Activated B cell treated with CpG ODN at 0.5 μM for 24 hours (primary cell): ENCODE measurements around the gene SULT4A1. TPM values are rescaled to one million over a fixed set of nuclear protein-coding genes. Genes with fewer than 3 reads are reported as not detected.

Source experiments
- ATAC-seq: fragments of 200-7000 bp; cut with Tn5 transposase; one replicate; pipeline ENCODE4 v1.10.0; 2021; ENCODE audit warnings: low read depth, mild to moderate bottlenecking, moderate library complexity
- CTCF ChIA-PET: fragments of 350-600 bp; sonication (Branson Sonifier 250); formaldehyde crosslinking; loops from one replicate; lab custom pipeline; 2021; ENCODE audit warnings: antibody characterized with exemption; lab: Charles Lee
- POLR2A ChIA-PET: fragments of 350-600 bp; sonication (Branson Sonifier 250); formaldehyde crosslinking; loops from one replicate; lab custom pipeline; 2021; ENCODE audit warnings: antibody characterized with exemption; lab: Charles Lee
- DNase-seq: peaks from one replicate; pipeline ENCODE4 v3.0.0; 2022
- H3K27ac Mint-ChIP-seq: one replicate; pipeline ENCODE4 v1.8.0; 2020; ENCODE audit warnings: mixed read lengths
- H3K27me3 Mint-ChIP-seq: one replicate; pipeline ENCODE4 v1.8.0; 2021; ENCODE audit warnings: mixed read lengths
- H3K36me3 Mint-ChIP-seq: one replicate; pipeline ENCODE4 v1.8.0; 2021; ENCODE audit warnings: low read depth, mixed read lengths
- H3K4me1 Mint-ChIP-seq: one replicate; pipeline ENCODE4 v1.8.0; 2021; ENCODE audit warnings: mixed read lengths
- H3K4me3 Mint-ChIP-seq: one replicate; pipeline ENCODE4 v1.8.0; 2020; ENCODE audit warnings: mild to moderate bottlenecking, mixed read lengths
- H3K9me3 Mint-ChIP-seq: one replicate; pipeline ENCODE4 v1.8.0; 2020; ENCODE audit warnings: mixed read lengths
- intact Hi-C: fragments of 100-400 bp; cut with micrococcal nuclease; formaldehyde crosslinking; loops from one replicate; pipeline ENCODE4 v1.15.1; 2024
- total RNA-seq: library from RNA; stranded (reverse); gene quantifications from 2 replicates; pipeline ENCODE4 v1.2.3, GENCODE V29; 2022
- TF ChIP-seq, protein P1 (sequence below): fragments of 200-600 bp; IDR thresholded peaks from one replicate; pipeline ENCODE4 v1.8.0; 2022; ENCODE audit warnings: antibody characterized with exemption, mild to moderate bottlenecking

Gene SULT4A1
- total RNA-seq, 1 donor from 2014 or later: not detected

DNA sequence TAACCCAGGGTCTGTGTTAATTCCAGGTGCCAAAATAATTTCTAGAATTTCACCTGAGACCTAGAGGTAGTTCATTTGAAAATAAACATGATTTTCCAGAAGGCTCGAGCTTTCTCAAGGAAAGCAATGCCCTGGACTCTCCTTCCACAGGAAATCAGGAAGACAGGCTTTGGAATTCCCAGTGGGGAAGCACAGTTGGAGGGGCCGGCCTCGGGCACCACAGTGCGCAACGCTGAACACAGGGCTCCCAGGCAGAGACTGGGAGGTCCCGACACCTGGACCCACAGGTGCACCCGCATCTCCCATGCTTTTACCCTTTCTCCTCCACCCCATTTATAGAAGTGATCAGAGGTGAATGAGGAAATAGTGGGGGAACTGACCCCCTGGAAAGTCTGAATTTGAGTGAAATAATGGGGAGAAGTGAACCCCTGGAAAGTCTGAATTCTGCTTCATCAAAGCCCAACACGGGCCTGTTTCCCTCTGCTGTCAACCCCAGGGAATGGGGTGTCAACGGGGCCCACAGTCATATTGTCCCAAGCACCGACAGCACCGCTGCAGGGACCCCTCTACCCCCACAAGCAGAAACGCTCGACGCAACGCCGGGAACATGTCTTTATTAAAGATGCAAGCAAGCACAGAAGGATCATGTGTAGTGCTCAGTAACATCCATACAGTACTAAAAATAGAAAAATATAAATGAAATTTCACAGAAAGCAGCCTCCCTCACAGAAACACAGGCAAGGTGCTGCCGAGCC lies 38.2 kb downstream of the SULT4A1 start:
- no peaks in the 10 kb centered on the region for H3K9me3 Mint-ChIP-seq
- intact Hi-C loops: no loop called here
- CTCF ChIA-PET: no interaction called here
- H3K27ac Mint-ChIP-seq: no peak overlapping the region
- TF ChIP-seq, protein P1, sequence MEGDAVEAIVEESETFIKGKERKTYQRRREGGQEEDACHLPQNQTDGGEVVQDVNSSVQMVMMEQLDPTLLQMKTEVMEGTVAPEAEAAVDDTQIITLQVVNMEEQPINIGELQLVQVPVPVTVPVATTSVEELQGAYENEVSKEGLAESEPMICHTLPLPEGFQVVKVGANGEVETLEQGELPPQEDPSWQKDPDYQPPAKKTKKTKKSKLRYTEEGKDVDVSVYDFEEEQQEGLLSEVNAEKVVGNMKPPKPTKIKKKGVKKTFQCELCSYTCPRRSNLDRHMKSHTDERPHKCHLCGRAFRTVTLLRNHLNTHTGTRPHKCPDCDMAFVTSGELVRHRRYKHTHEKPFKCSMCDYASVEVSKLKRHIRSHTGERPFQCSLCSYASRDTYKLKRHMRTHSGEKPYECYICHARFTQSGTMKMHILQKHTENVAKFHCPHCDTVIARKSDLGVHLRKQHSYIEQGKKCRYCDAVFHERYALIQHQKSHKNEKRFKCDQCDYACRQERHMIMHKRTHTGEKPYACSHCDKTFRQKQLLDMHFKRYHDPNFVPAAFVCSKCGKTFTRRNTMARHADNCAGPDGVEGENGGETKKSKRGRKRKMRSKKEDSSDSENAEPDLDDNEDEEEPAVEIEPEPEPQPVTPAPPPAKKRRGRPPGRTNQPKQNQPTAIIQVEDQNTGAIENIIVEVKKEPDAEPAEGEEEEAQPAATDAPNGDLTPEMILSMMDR: no peak
- peaks cover 23% of the 10 kb centered on the region for H3K27me3 Mint-ChIP-seq
- H3K36me3 Mint-ChIP-seq: no peaks in the 10 kb centered on the region
- ATAC-seq: no peak
- POLR2A ChIA-PET: no interaction called here
- no peak for DNase-seq
- H3K4me3 Mint-ChIP-seq: no peak overlapping the region
- H3K4me1 Mint-ChIP-seq: no peaks in the 10 kb centered on the region

DNA sequence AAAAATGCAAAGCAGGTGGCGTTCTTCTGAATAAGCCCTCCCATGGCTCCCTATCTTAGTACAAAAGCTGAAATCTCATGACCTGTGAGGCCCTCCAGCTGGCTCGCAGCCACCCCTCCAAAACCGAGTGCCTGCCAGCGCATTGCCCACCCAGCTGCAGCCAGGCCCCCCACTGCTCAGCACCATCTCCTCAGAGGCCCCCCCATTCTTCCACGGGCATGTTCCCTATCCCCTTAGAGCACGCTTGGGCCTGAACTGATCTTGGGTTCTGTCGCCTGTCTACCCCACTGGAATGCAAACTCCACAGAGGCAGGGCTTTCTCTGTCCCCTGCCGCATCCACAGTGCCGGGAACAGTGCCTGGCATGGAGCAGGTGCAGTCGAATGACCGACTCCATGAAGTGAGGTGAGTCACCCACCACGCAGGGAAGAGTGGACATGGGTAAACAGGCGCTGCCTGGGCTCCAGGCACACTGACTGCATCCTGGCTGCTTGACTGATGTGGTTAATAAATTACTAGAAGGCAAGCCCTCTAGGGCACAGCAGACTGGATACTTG lies 38.9 kb downstream of the SULT4A1 start:
- CTCF ChIA-PET: no interaction called here
- H3K36me3 Mint-ChIP-seq: no peaks in the 10 kb centered on the region
- ATAC-seq (no peak), DNase-seq (no peak)
- POLR2A ChIA-PET: no interaction called here
- H3K4me1 Mint-ChIP-seq: no peaks in the 10 kb centered on the region
- H3K27ac Mint-ChIP-seq: no peak overlapping the region
- intact Hi-C loops: no loop called here
- TF ChIP-seq, protein P1: no peak
- peaks cover 23% of the 10 kb centered on the region for H3K27me3 Mint-ChIP-seq
- no peaks in the 10 kb centered on the region for H3K9me3 Mint-ChIP-seq
- no peak overlapping the region for H3K4me3 Mint-ChIP-seq

DNA sequence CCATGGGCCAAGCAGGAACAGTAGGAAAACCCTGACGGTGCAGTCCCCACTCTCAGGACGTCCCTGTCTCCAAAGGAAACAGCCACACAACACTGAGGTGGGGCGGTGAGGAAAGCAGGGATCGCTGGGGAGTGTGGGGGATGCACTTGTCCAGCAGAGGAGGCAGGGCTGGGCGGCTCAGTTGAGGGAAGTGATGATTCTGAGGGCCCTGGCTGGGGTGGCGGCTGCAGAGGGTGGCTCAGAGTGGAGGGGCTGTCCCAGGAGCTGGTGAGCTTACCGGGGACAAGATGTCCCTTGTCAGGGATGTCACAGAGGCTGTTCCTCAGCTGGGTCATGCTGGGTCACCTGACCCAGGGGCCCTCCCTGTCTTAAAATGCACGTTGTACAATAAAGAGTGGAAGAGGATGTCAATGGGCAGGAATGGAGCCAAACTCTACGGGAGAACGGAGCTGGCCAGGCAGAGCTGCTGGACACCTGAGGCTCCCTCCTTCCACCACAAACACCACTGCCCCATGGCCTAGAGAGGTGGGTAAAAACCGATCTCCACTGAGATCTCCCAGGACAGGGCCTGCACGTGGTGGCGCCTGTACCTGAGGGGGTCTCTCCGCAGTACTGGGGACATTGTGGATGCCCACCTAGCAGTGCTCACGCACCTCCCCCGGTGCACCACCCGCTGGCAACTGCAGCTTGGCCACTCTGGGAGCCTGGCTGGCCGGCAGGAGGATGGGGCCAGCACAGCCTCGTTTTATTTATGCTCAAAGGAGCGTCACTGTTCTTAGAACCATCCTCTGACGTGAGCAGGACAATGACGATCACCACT lies 40.5 kb downstream of the SULT4A1 start:
- Mint-ChIP-seq H3K36me3 (no peaks in the 10 kb centered on the region), H3K9me3 (no peaks in the 10 kb centered on the region), H3K27me3 (peaks cover 23% of the 10 kb centered on the region), H3K4me3 (no peak overlapping the region), H3K27ac (no peak overlapping the region), H3K4me1 (no peaks in the 10 kb centered on the region)
- ATAC-seq (no peak), DNase-seq (no peak)
- intact Hi-C loops: no loop called here
- ChIA-PET CTCF (no interaction called here), POLR2A (no interaction called here)
- TF ChIP-seq, protein P1: no peak

DNA sequence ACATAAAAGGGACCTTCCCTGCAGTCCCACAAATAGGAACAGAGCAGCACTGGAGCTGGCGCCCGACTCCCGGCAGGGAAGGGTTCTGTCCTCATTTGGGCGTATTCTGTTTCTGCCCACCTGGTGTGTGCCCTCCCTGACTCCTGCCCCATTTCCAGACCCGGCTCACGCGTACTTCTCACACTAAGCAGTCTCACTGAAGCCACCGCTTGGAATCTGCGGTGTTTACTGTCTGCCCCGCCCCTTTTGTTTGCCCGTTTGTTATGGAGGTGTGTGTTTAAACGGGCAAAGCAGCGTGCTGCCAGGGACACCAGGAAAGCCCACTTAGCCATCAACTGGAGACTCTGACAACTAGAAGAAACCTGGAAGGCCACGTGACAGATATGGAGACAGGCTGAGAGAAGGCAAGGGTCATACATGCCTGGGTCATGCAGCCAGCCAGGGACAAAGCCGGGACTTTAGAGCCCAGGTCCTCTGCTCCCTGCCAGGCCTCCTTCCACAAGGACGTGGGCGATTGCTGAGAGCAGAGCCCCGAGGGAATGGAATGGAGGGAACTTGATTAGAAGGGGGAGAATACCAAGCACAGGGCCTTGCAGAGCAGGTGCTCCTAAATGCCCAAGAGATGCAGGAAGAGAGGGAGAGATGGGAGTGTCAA lies 41.5 kb downstream of the SULT4A1 start:
- peaks cover 23% of the 10 kb centered on the region for H3K27me3 Mint-ChIP-seq
- H3K36me3 Mint-ChIP-seq: no peaks in the 10 kb centered on the region
- intact Hi-C loops: no loop called here
- CTCF ChIA-PET: no interaction called here
- no peak for ATAC-seq
- no peak overlapping the region for H3K27ac Mint-ChIP-seq
- no peak overlapping the region for H3K4me3 Mint-ChIP-seq
- no peaks in the 10 kb centered on the region for H3K4me1 Mint-ChIP-seq
- no peaks in the 10 kb centered on the region for H3K9me3 Mint-ChIP-seq
- TF ChIP-seq, protein P1: no peak
- POLR2A ChIA-PET: no interaction called here
- DNase-seq: no peak
